HG03469 (cell line): ENCODE measurements around the gene TRDMT1.

Experiments
- ATAC-seq: cut with Tn5 transposase; IDR thresholded peaks from one replicate; pipeline ENCODE4 v1.9.1; 2021; ENCODE audit warnings: mild to moderate bottlenecking, moderate library complexity, moderate number of reproducible peaks; ENCODE audit not compliant: unreplicated experiment

Gene TRDMT1

GRCh38 chr10:17179002-17179401 is 22.5 kb downstream of the TRDMT1 start:
- no peak for ATAC-seq

GRCh38 chr10:17178006-17178405 is 23.5 kb downstream of the TRDMT1 start:
- no peak for ATAC-seq

- no peak for ATAC-seq
These were observed 24.5 kb downstream of the TRDMT1 start for GRCh38 chr10:17177014-17177413.

GRCh38 chr10:17176091-17176490 is 25.4 kb downstream of the TRDMT1 start:
- no peak for ATAC-seq

- no peak for ATAC-seq
These were observed 25.9 kb downstream of the TRDMT1 start for GRCh38 chr10:17175551-17175950.

GRCh38 chr10:17174626-17175025 is 26.8 kb downstream of the TRDMT1 start:
- no peak for ATAC-seq

- no peak for ATAC-seq
These were observed 30.3 kb downstream of the TRDMT1 start for GRCh38 chr10:17171141-17171641.

GRCh38 chr10:17169803-17170202 is 31.7 kb downstream of the TRDMT1 start:
- no peak for ATAC-seq

GRCh38 chr10:17166699-17167098 is 34.8 kb downstream of the TRDMT1 start:
- no peak for ATAC-seq

- no peak for ATAC-seq
These were observed 38.6 kb downstream of the TRDMT1 start for GRCh38 chr10:17162828-17163227.

- ATAC-seq: no peak
These were observed 39.7 kb downstream of the TRDMT1 start for GRCh38 chr10:17161775-17162174.

- ATAC-seq: no peak
These were observed 44.4 kb downstream of the TRDMT1 start for GRCh38 chr10:17157024-17157423.

GRCh38 chr10:17155826-17156225 is 45.6 kb downstream of the TRDMT1 start:
- no peak for ATAC-seq

GRCh38 chr10:17154116-17154515 is 47.4 kb downstream of the TRDMT1 start:
- no peak for ATAC-seq

GRCh38 chr10:17153321-17153720 is 48.2 kb downstream of the TRDMT1 start:
- ATAC-seq: no peak

GRCh38 chr10:17151716-17152115 is 49.8 kb downstream of the TRDMT1 start:
- no peak for ATAC-seq

GRCh38 chr10:17147884-17148489 is 53.5 kb downstream of the TRDMT1 start:
- ATAC-seq: no peak

- no peak for ATAC-seq
These were observed 54.6 kb downstream of the TRDMT1 start for GRCh38 chr10:17146892-17147291.

- no peak for ATAC-seq
These were observed 56.2 kb downstream of the TRDMT1 start for GRCh38 chr10:17145239-17145638.

GRCh38 chr10:17144757-17145156 is 56.7 kb downstream of the TRDMT1 start:
- no peak for ATAC-seq

GRCh38 chr10:17144032-17144431 is 57.4 kb downstream of the TRDMT1 start:
- ATAC-seq: no peak

- no peak for ATAC-seq
These were observed 58.3 kb downstream of the TRDMT1 start for GRCh38 chr10:17143055-17143690.
